Bone marrow (tissue), 2 donors: ENCODE data around the gene ALG14.
"Not testable (repeated sequence)": the region's sequence is repeated elsewhere in the genome, so short reads cannot be mapped to it uniquely, and the experiment has no call there.

ENCODE experiments used
- DNase-seq, 2 donors: peaks; one replicate each; lab custom pipeline; 2025; lab: John Stamatoyannopoulos, UW

ALG14 gene

GRCh38 chr1:94953746-94954145, 119.0 kb downstream of the ALG14 start:
- no peak for DNase-seq

- DNase-seq = no peak
These were observed 119.6 kb downstream of the ALG14 start for GRCh38 chr1:94953107-94953506.

- no peak for DNase-seq
These were observed 120.2 kb downstream of the ALG14 start for GRCh38 chr1:94952539-94952938.

- no peak for DNase-seq
These were observed 121.1 kb downstream of the ALG14 start for GRCh38 chr1:94951509-94952208.

GRCh38 chr1:94951046-94951445, 121.7 kb downstream of the ALG14 start:
- DNase-seq = no peak

- DNase-seq = no peak
These were observed 122.8 kb downstream of the ALG14 start for GRCh38 chr1:94949681-94950661.

GRCh38 chr1:94947437-94947836, 125.3 kb downstream of the ALG14 start:
- no peak for DNase-seq

GRCh38 chr1:94946886-94947285, 125.9 kb downstream of the ALG14 start:
- DNase-seq = no peak

GRCh38 chr1:94942171-94943128, 130.3 kb downstream of the ALG14 start:
- no peak for DNase-seq

GRCh38 chr1:94941480-94941879, 131.3 kb downstream of the ALG14 start:
- DNase-seq = not testable (repeated sequence)

GRCh38 chr1:94940738-94941137, 132.0 kb downstream of the ALG14 start:
- DNase-seq = no peak

GRCh38 chr1:94937820-94938219, 134.9 kb downstream of the ALG14 start:
- DNase-seq = no peak

GRCh38 chr1:94936861-94937620, 135.7 kb downstream of the ALG14 start:
- no peak for DNase-seq

- DNase-seq = no peak
These were observed 137.3 kb downstream of the ALG14 start for GRCh38 chr1:94935476-94935875.

- no peak for DNase-seq
These were observed 137.7 kb downstream of the ALG14 start for GRCh38 chr1:94935034-94935433.

GRCh38 chr1:94934551-94934950, 138.2 kb downstream of the ALG14 start:
- DNase-seq = no peak

GRCh38 chr1:94931254-94931841, 141.4 kb downstream of the ALG14 start:
- no peak for DNase-seq

GRCh38 chr1:94929351-94930217, 143.2 kb downstream of the ALG14 start:
- no peak for DNase-seq

- no peak for DNase-seq
These were observed 144.3 kb downstream of the ALG14 start for GRCh38 chr1:94928293-94928939.
